ENCODE data around the gene SNX25. TPM values are rescaled to one million over a fixed set of nuclear protein-coding genes. Genes with fewer than 3 reads are reported as not detected.
"Not testable (repeated sequence)": the region's sequence is repeated elsewhere in the genome, so short reads cannot be mapped to it uniquely, and the experiment has no call there.

SNX25 gene
- total and polyA plus RNA-seq, 2 donors (not counting 1 experiment from before 2014, with no cell fraction given): 12.0 to 77.6 TPM

DNA sequence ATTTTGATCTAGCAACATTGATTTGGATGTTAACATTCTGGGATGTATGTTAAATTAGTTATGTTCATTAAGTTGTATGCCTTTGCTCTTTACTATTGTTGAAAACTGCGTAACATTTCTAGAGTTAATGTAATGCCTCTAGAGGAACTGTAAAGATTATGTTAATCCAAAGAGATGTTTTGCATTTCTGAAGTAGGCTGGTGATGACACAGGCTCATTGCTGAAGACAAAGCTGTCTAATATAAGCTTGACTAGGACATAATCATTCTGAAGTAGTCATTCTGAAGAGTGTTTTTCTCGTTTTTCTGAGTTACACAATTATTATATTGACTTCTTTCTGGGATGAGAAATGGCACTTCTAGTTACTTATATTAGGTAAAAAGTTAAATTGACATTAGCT is 113.4 kb downstream of the SNX25 start:
- H4K20me1 ChIP-seq (ENCODE audit: control insufficient read depth, insufficient read depth, low read length, poor library complexity, severe bottlenecking): no peaks in the 10 kb centered on the region
- 100% methylated on average over 1 of the region's 2 CpGs for WGBS (ENCODE audit: insufficient coverage)
- no peak for ATAC-seq (ENCODE audit: low read depth)
- Mint-ChIP-seq H3K4me1 (no peaks in the 10 kb centered on the region), H3K27ac (no peak overlapping the region), H3K9me3 (ENCODE audit: insufficient read depth) (no peaks in the 10 kb centered on the region), H3K4me3 (no peak overlapping the region), H3K27me3 (no peaks in the 10 kb centered on the region)
- H3K4me3 ChIP-seq (ENCODE audit: control extremely low read depth in 1 of 5, extremely low read depth in 1 of 5, insufficient read depth in 1 of 5, low read depth in 2 of 5, low read length in 4 of 5): no peak overlapping the region
- no peak overlapping the region for H2AFZ ChIP-seq (ENCODE audit: insufficient read depth, low read depth, low read length, poor library complexity, severe bottlenecking)
- H3K4me1 ChIP-seq (ENCODE audit: control insufficient read depth in 2 of 2, insufficient read depth in 2 of 2, low read length in 2 of 2): no peaks in the 10 kb centered on the region
- intact Hi-C loops (cut with micrococcal nuclease): loop anchor here (5.0 kb wide), 1 partner anchor 34 kb away; no protein-coding TSS in a partner anchor
- no peak for DNase-seq
- no peaks in the 10 kb centered on the region for H3K27me3 ChIP-seq (replicated peaks in 1 of 4; ENCODE audit: control extremely low read depth in 1 of 4, control insufficient read depth in 3 of 4, insufficient read depth in 4 of 4, low read length in 3 of 4)
- no peak overlapping the region for H3K27ac ChIP-seq (ENCODE audit: low read length in 2 of 2)
- ChIA-PET POLR2A (no interaction called here), CTCF (no interaction called here)
- H3K79me2 ChIP-seq (ENCODE audit: control insufficient read depth, insufficient read depth, low read length): peaks cover 9% of the 10 kb centered on the region
- no peak overlapping the region for H3K9ac ChIP-seq (ENCODE audit: low read length)
- no peak overlapping the region for H3K4me2 ChIP-seq (replicated peaks; ENCODE audit: low read depth, low read length, poor library complexity, severe bottlenecking)
- H3K9me3 ChIP-seq (ENCODE audit: control extremely low read depth in 1 of 3, control insufficient read depth in 2 of 3, insufficient read depth in 1 of 3, low read length in 2 of 3): no peaks in the 10 kb centered on the region
- peaks cover 14 to 33% of the 10 kb centered on the region in 2 experiments for H3K36me3 ChIP-seq (replicated peaks in 1 of 2; ENCODE audit: control extremely low read depth in 1 of 2, control insufficient read depth in 1 of 2, extremely low read depth in 1 of 2, insufficient read depth in 2 of 2, low read length in 1 of 2)
- TF ChIP-seq, protein P1, sequence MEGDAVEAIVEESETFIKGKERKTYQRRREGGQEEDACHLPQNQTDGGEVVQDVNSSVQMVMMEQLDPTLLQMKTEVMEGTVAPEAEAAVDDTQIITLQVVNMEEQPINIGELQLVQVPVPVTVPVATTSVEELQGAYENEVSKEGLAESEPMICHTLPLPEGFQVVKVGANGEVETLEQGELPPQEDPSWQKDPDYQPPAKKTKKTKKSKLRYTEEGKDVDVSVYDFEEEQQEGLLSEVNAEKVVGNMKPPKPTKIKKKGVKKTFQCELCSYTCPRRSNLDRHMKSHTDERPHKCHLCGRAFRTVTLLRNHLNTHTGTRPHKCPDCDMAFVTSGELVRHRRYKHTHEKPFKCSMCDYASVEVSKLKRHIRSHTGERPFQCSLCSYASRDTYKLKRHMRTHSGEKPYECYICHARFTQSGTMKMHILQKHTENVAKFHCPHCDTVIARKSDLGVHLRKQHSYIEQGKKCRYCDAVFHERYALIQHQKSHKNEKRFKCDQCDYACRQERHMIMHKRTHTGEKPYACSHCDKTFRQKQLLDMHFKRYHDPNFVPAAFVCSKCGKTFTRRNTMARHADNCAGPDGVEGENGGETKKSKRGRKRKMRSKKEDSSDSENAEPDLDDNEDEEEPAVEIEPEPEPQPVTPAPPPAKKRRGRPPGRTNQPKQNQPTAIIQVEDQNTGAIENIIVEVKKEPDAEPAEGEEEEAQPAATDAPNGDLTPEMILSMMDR (IDR thresholded peaks at IDR 0.05): no peak
- no peak for TF ChIP-seq EZH2 (IDR thresholded peaks at IDR 0.05; ENCODE audit: borderline replicate concordance, insufficient read depth, low read depth, low read length, poor library complexity, severe bottlenecking)

DNA sequence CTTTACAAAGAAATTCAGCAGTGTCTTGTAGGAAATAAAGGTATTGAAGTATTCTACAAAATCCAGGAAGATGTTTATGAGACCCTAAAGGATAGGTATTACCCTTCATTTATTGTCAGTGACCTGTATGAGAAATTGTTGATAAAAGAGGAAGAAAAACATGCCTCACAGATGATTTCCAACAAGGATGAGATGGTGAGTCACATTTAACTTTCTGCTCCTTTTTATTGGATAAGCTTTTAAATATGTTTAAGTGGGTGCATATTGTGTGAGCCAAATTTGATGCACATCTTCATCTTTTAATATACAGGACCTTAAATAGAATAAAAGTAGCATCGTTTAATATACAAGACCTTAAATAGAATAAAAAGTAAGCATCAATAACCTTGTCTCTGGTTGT is 114.2 kb downstream of the SNX25 start:
- TF ChIP-seq, protein P1 (IDR thresholded peaks at IDR 0.05): no peak
- TF ChIP-seq EZH2 (IDR thresholded peaks at IDR 0.05; ENCODE audit: borderline replicate concordance, insufficient read depth, low read depth, low read length, poor library complexity, severe bottlenecking): no peak
- WGBS (ENCODE audit: insufficient coverage): no CpG with 5 or more reads among the region's 1 CpG
- Mint-ChIP-seq H3K4me1 (no peaks in the 10 kb centered on the region), H3K27me3 (no peaks in the 10 kb centered on the region), H3K9me3 (ENCODE audit: insufficient read depth) (no peaks in the 10 kb centered on the region), H3K27ac (no peak overlapping the region), H3K4me3 (no peak overlapping the region)
- H3K79me2 ChIP-seq (ENCODE audit: control insufficient read depth, insufficient read depth, low read length): peaks cover 13% of the 10 kb centered on the region
- POLR2A ChIA-PET: no interaction called here
- no peak overlapping the region for H3K4me3 ChIP-seq (ENCODE audit: control extremely low read depth in 1 of 5, extremely low read depth in 1 of 5, insufficient read depth in 1 of 5, low read depth in 2 of 5, low read length in 4 of 5)
- no peak overlapping the region for H3K27ac ChIP-seq (ENCODE audit: low read length in 2 of 2)
- no peak for ATAC-seq (ENCODE audit: low read depth)
- H3K27me3 ChIP-seq (replicated peaks in 1 of 4; ENCODE audit: control extremely low read depth in 1 of 4, control insufficient read depth in 3 of 4, insufficient read depth in 4 of 4, low read length in 3 of 4): no peaks in the 10 kb centered on the region
- H3K4me1 ChIP-seq (ENCODE audit: control insufficient read depth in 2 of 2, insufficient read depth in 2 of 2, low read length in 2 of 2): no peaks in the 10 kb centered on the region
- no peak overlapping the region for H2AFZ ChIP-seq (ENCODE audit: insufficient read depth, low read depth, low read length, poor library complexity, severe bottlenecking)
- H3K36me3 ChIP-seq (replicated peaks in 1 of 2; ENCODE audit: control extremely low read depth in 1 of 2, control insufficient read depth in 1 of 2, extremely low read depth in 1 of 2, insufficient read depth in 2 of 2, low read length in 1 of 2): peaks cover 14 to 27% of the 10 kb centered on the region in 2 experiments
- H4K20me1 ChIP-seq (ENCODE audit: control insufficient read depth, insufficient read depth, low read length, poor library complexity, severe bottlenecking): no peaks in the 10 kb centered on the region
- CTCF ChIA-PET: no interaction called here
- H3K9me3 ChIP-seq (ENCODE audit: control extremely low read depth in 1 of 3, control insufficient read depth in 2 of 3, insufficient read depth in 1 of 3, low read length in 2 of 3): no peaks in the 10 kb centered on the region
- H3K4me2 ChIP-seq (replicated peaks; ENCODE audit: low read depth, low read length, poor library complexity, severe bottlenecking): no peak overlapping the region
- H3K9ac ChIP-seq (ENCODE audit: low read length): no peak overlapping the region
- no peak for DNase-seq
- intact Hi-C loops (cut with micrococcal nuclease): loop anchor here (5.0 kb wide), 1 partner anchor 34 kb away; no protein-coding TSS in a partner anchor

DNA sequence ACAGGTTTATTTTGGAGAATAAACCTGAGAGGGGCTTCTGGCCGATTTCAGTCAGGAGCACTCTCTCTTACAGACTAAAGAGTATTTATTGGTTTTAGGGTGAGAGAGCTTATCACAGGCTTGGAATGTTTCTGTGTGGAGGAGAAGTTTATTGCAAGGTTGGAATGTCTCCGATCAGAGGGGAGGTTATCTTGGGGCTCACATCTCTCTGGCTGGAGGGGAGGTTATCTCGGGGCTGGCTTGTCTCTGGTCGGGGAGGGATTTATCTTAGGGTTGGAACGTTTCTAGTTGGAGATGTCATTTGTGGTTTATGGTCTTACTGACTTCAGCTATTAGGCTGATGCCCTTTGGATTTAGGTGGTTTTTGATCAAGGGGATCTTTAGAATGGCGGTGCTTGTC is 115.0 kb downstream of the SNX25 start:
- H3K9ac ChIP-seq (ENCODE audit: low read length); H3K4me1 ChIP-seq (ENCODE audit: control insufficient read depth in 2 of 2, insufficient read depth in 2 of 2, low read length in 2 of 2); CTCF ChIA-PET; H3K9me3 ChIP-seq (ENCODE audit: control extremely low read depth in 1 of 3, control insufficient read depth in 2 of 3, insufficient read depth in 1 of 3, low read length in 2 of 3); DNase-seq; H3K4me3 Mint-ChIP-seq; H4K20me1 ChIP-seq (ENCODE audit: control insufficient read depth, insufficient read depth, low read length, poor library complexity, severe bottlenecking); H2AFZ ChIP-seq (ENCODE audit: insufficient read depth, low read depth, low read length, poor library complexity, severe bottlenecking); POLR2A ChIA-PET; H3K27ac Mint-ChIP-seq; H3K27me3 Mint-ChIP-seq; H3K27ac ChIP-seq (ENCODE audit: low read length in 2 of 2); H3K4me2 ChIP-seq (replicated peaks; ENCODE audit: low read depth, low read length, poor library complexity, severe bottlenecking); H3K4me1 Mint-ChIP-seq; H3K27me3 ChIP-seq (replicated peaks in 1 of 4; ENCODE audit: control extremely low read depth in 1 of 4, control insufficient read depth in 3 of 4, insufficient read depth in 4 of 4, low read length in 3 of 4); ATAC-seq (ENCODE audit: low read depth); H3K4me3 ChIP-seq (ENCODE audit: control extremely low read depth in 1 of 5, extremely low read depth in 1 of 5, insufficient read depth in 1 of 5, low read depth in 2 of 5, low read length in 4 of 5); H3K9me3 Mint-ChIP-seq (ENCODE audit: insufficient read depth): not testable (repeated sequence)
- peaks cover 21% of the 10 kb centered on the region for H3K79me2 ChIP-seq (ENCODE audit: control insufficient read depth, insufficient read depth, low read length)
- 96% methylated on average over 6 of the region's 6 CpGs for WGBS (ENCODE audit: insufficient coverage)
- H3K36me3 ChIP-seq (replicated peaks in 1 of 2; ENCODE audit: control extremely low read depth in 1 of 2, control insufficient read depth in 1 of 2, extremely low read depth in 1 of 2, insufficient read depth in 2 of 2, low read length in 1 of 2): peaks cover 13 to 34% of the 10 kb centered on the region in 2 experiments
- intact Hi-C loops (cut with micrococcal nuclease): loop anchor here (5.0 kb wide), 1 partner anchor 33 kb away; no protein-coding TSS in a partner anchor

All from B cell (primary cell).